ENCODE data around the gene FBXL7.

- peak; percentile 8 to 29; a peak in 1 of 4 replicates for TF ChIP-seq CTCF (conservative IDR thresholded peaks at IDR 0.05; ENCODE audit: low read depth in 2 of 2)
- TF ChIP-seq EZH2phosphoT487 (IDR thresholded peaks at IDR 0.05; ENCODE audit: unreplicated experiment): no peak
- no peak for TF ChIP-seq EZH2 (IDR thresholded peaks at IDR 0.05; ENCODE audit: low read depth, unreplicated experiment)
Measured at GRCh38 chr5:15501091-15501791, 1.3 kb downstream of the FBXL7 start.
